Right atrium auricular region (tissue), 2 donors: ENCODE data around the gene LAMA2. TPM values are rescaled to one million over a fixed set of nuclear protein-coding genes. Genes with fewer than 3 reads are reported as not detected.
A peak's percentile ranks its signal among the peaks of the same experiment; 100 is the strongest.

Experiments
- DNase-seq: peaks from one replicate; pipeline ENCODE4 v3.0.0-alpha.2; 2019; ENCODE audit warnings: low spot score
- H3K27ac ChIP-seq, 2 donors: fragments of 200-600 bp; sonication (generic); 1 replicate in 1 of 2; 2 replicates in 1 of 2; pipeline ENCODE4 v1.5.1; 2016 to 2019
- H3K27me3 ChIP-seq, 2 donors: fragments of 200-600 bp; sonication (generic); one replicate each; pipeline versions ENCODE4 v1.5.1 to v1.6.0; 2017 to 2019
- H3K36me3 ChIP-seq: fragments of 200-600 bp; sonication (generic); one replicate; pipeline ENCODE4 v1.5.1; 2016
- H3K4me1 ChIP-seq, 2 donors: fragments of 200-600 bp; sonication (generic); one replicate each; pipeline versions ENCODE4 v1.5.1 to v1.6.0; 2017 to 2019
- H3K4me3 ChIP-seq, 2 donors: fragments of 200-600 bp; sonication (generic); 1 replicate in 1 of 2; 2 replicates in 1 of 2; pipeline ENCODE4 v1.5.1; 2017 to 2019; ENCODE audit warnings: mild to moderate bottlenecking in 1 of 2, moderate library complexity in 1 of 2
- H3K9me3 ChIP-seq, 2 donors: fragments of 200-600 bp; sonication (generic); one replicate each; pipeline ENCODE4 v1.5.1; 2019
- CTCF ChIP-seq, 2 donors: fragments of 200-600 bp; sonication (generic); IDR thresholded peaks; one replicate each; pipeline ENCODE4 v1.5.1; 2019; ENCODE audit warnings: antibody characterized with exemption in 2 of 2
- total RNA-seq, 2 donors: library from RNA; depleted of rRNA; stranded (reverse); fragments of >200 nt; gene quantifications; one replicate each; pipeline ENCODE4 v1.1.0, GENCODE V29; 2016

LAMA2 gene
- total RNA-seq, 2 donors from 2014 or later, result 150 to 166 TPM

- H3K4me1 ChIP-seq, result peaks cover 0 to 20% of the 10 kb centered on the region in 2 donors
- TF ChIP-seq CTCF (IDR thresholded peaks at IDR 0.05), result no peak
- DNase-seq, result no peak
Measured at GRCh38 chr6:129184808-129185366, 301.9 kb downstream of the LAMA2 start.

GRCh38 chr6:129186988-129187387, 304.1 kb downstream of the LAMA2 start:
- Histone ChIP-seq H3K27me3 (no peaks in the 10 kb centered on the region), H3K36me3 (peaks cover 23% of the 10 kb centered on the region), H3K4me3 (no peak overlapping the region), H3K27ac (peak overlapping the region in 1 of 2 donors; percentile 8), H3K9me3 (no peaks in the 10 kb centered on the region), H3K4me1 (peaks cover 0 to 12% of the 10 kb centered on the region in 2 donors)
- TF ChIP-seq CTCF (IDR thresholded peaks at IDR 0.05), result no peak
- DNase-seq, result no peak

More at GRCh38 chr6:129184808-129185366, 301.9 kb downstream of the LAMA2 start:
- H3K9me3 ChIP-seq, result no peaks in the 10 kb centered on the region
- H3K27me3 ChIP-seq, result no peaks in the 10 kb centered on the region
- peaks cover 2% of the 10 kb centered on the region for H3K36me3 ChIP-seq
- no peak overlapping the region for H3K4me3 ChIP-seq
- peak overlapping the region; percentile 43 to 52 for H3K27ac ChIP-seq

- Histone ChIP-seq H3K36me3 (peaks cover 36% of the 10 kb centered on the region), H3K9me3 (no peaks in the 10 kb centered on the region), H3K27me3 (no peaks in the 10 kb centered on the region), H3K4me1 (peaks cover 0 to 12% of the 10 kb centered on the region in 2 donors), H3K27ac (no peak overlapping the region), H3K4me3 (no peak overlapping the region)
- DNase-seq, result no peak
- no peak for TF ChIP-seq CTCF (IDR thresholded peaks at IDR 0.05)
Measured at GRCh38 chr6:129188306-129188705, 305.4 kb downstream of the LAMA2 start.

GRCh38 chr6:129188795-129189194, 305.9 kb downstream of the LAMA2 start:
- no peaks in the 10 kb centered on the region for H3K27me3 ChIP-seq
- peaks cover 39% of the 10 kb centered on the region for H3K36me3 ChIP-seq
- no peaks in the 10 kb centered on the region for H3K9me3 ChIP-seq
- H3K4me3 ChIP-seq, result no peak overlapping the region
- H3K4me1 ChIP-seq, result peaks cover 0 to 12% of the 10 kb centered on the region in 2 donors
- TF ChIP-seq CTCF (IDR thresholded peaks at IDR 0.05), result no peak
- no peak for DNase-seq
- H3K27ac ChIP-seq, result no peak overlapping the region

- Histone ChIP-seq H3K27me3 (no peaks in the 10 kb centered on the region), H3K27ac (no peak overlapping the region), H3K4me1 (peaks cover 0 to 10% of the 10 kb centered on the region in 2 donors), H3K4me3 (no peak overlapping the region), H3K9me3 (no peaks in the 10 kb centered on the region), H3K36me3 (peaks cover 39% of the 10 kb centered on the region)
- DNase-seq, result no peak
- TF ChIP-seq CTCF (IDR thresholded peaks at IDR 0.05), result no peak
Measured at GRCh38 chr6:129189266-129189665, 306.3 kb downstream of the LAMA2 start.

- Histone ChIP-seq H3K9me3 (no peaks in the 10 kb centered on the region), H3K36me3 (peaks cover 39% of the 10 kb centered on the region), H3K4me3 (no peak overlapping the region), H3K27me3 (no peaks in the 10 kb centered on the region), H3K4me1 (peaks cover 0 to 14% of the 10 kb centered on the region in 2 donors), H3K27ac (no peak overlapping the region)
- TF ChIP-seq CTCF (IDR thresholded peaks at IDR 0.05), result no peak
- DNase-seq, result no peak
Measured at GRCh38 chr6:129191235-129191634, 308.3 kb downstream of the LAMA2 start.
